LoVo (cell line): ENCODE data around the gene DFFB.
"Not testable (repeated sequence)": the region's sequence is repeated elsewhere in the genome, so short reads cannot be mapped to it uniquely, and the experiment has no call there.

Experiments used
- DNase-seq: peaks from one replicate; pipeline ENCODE4 v3.0.0-alpha.2; 2016; ENCODE audit warnings: low spot score

Gene DFFB, protein sequence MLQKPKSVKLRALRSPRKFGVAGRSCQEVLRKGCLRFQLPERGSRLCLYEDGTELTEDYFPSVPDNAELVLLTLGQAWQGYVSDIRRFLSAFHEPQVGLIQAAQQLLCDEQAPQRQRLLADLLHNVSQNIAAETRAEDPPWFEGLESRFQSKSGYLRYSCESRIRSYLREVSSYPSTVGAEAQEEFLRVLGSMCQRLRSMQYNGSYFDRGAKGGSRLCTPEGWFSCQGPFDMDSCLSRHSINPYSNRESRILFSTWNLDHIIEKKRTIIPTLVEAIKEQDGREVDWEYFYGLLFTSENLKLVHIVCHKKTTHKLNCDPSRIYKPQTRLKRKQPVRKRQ

GRCh38 chr1:3856923-3857790 lies at the start of gene DFFB, which contains the start of gene CEP104:
Gene DFFB (plus strand): TSS chr1:3857476. CDS start chr1:3857604, 128 bp downstream.
Gene CEP104 (minus strand): TSS chr1:3857211. CDS start chr1:3852407, 4,804 bp downstream.
- DNase-seq = peak; percentile 98

- no peak for DNase-seq
Observed at GRCh38 chr1:3807769-3808168, 49.5 kb upstream of the DFFB start.

DNA sequence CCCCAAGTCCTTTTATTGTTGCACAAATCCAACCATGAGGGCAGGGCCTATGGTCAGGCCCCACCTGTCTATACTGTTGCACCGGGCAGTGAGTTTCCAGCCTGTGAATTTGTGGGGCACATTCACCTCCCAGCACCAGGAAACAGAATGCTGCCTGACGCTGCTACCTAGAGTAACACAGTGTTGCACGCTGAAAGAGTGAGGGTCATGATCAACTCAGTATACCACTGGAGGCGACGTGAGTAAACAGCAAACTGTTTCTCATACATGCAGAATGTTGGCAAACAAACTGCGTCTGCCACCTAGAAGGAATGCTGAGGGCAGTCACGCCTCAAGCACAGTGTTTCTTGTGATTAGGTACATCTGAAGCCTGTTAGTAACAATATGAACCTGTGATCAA lies 47.6 kb upstream of the DFFB start:
- DNase-seq = no peak

DNA sequence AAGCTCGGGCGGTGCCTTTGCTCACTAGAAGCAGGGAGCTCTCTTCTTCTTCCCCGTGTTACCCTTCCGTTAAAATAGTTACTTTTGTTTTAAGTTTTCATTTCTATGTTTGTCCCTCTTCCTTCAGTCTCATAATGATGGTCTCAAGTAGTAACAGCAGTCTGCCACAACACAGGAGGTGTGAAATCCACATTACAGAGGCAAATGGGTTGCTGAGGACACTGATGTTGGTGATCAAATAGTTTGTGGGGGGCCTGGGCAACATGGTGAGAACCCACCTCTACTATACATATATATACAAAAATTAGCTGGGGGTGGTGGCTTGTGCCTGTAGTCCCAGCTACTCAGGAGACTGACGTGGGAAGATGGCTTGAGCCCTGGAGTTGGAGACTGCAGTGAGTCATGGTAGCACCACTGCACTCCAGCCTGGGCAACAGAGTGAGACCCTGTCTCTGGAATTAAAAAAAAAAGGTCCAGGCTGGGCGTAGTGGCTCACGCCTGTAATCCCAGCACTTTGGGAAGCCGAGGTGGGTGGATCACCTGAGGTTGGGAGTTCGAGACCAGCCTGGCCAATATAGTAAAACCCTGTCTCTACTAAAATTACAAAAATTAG lies 47.0 kb upstream of the DFFB start:
- not testable (repeated sequence) for DNase-seq

- DNase-seq = no peak
Observed at GRCh38 chr1:3811595-3811911, 45.7 kb upstream of the DFFB start.

DNA sequence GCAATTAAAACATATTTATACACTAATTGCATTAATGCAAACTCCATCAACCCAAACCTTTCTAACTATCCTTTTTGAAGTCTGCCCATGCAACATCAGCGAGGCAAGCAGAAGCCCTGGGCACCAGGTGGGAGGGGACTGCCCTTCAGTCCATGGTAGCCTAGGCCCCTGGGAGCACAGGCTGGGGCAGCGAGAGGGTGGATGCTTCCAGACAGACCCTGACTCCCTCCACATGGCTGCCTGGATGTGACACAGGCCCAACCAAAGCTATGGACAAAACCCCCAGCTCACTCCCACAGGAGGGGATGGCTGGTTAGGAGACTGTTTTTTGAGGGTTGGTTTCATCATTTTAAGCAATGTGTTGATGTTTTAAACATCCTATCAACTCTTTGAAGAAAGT lies 43.2 kb upstream of the DFFB start:
- no peak for DNase-seq

- no peak for DNase-seq
Observed at GRCh38 chr1:3814771-3815561, 42.3 kb upstream of the DFFB start.

- no peak for DNase-seq
Observed at GRCh38 chr1:3816331-3817137, 40.7 kb upstream of the DFFB start.

GRCh38 chr1:3817138-3817740 lies 40.0 kb upstream of the DFFB start:
- no peak for DNase-seq

DNA sequence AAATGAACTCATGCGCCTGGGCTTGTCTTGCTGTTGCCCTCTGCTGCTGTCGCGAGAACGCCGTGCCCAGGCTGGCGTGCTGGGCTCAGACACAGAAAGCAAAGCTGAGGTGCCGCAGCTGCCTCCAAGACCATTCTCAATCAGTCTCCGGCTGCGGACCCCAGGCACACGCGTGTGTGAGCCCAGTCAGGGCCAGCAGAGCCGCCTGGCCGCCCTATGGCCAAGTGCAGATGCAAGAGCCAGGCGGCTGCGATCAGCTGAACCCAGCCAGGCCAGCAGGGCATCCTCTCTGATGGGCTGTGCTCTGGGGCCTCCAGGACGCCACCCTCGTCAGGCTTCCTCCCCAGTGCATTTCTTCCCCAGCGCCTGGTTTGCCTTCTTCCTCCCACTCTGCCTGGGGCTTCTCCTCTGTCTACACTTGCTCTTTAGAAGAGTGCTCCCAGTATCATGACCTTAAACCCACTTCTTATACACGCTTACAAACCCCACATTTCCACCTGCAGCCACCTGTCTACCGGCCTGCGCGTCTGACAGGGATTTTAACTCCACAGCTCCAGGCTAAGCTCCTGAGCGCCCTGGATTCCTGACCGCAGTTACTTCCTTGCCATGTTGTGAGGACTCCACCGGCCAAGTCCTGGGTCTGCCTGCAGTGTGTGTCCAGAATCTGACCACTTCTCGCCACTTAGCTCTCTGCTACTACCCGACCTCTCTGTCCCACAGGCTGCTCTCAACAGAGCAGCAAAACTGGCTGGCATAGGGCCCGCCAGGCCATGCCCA lies 39.3 kb upstream of the DFFB start:
- DNase-seq = no peak

- no peak for DNase-seq
Observed at GRCh38 chr1:3819771-3820200, 37.5 kb upstream of the DFFB start.

DNA sequence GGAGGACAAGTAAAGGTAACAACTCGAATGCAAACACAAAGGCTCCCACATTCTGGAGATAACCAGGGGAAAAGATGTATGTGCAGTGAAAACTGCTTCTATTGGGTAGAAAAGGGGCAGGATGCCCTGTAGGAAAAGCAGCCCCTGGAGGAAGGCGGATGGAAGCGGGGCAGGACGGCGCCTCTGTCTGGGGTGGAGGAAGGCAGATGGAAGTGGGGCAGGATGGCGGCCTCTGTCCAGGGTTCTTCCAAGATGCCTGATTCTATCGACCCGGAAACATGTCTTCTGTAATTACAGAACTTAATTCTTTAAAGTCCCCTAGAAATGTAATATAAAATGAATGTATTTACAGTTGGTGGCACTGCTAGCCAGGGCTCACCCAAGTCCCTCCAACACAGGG lies 37.0 kb upstream of the DFFB start:
- DNase-seq = no peak

DNA sequence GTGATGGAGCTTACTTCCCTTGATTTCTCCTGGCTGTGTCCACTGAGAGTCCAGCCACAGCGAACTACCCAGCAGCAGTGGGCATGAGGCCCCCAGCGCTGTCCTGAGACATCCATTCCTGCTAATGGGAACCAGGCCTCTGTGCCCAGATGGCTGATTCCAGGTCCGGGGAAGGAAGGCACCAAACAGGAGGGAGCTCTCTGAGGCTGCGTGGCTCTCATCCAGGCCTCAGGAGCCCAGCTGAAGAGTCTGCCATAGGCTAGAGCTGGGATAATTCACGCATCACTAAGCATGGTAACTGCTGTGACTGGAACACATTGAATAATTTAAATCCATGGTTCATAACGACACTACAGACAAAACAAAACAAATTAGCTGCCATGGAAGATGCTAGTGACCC lies 36.3 kb upstream of the DFFB start:
- no peak for DNase-seq

- DNase-seq = no peak
Observed at GRCh38 chr1:3821447-3821846, 35.8 kb upstream of the DFFB start.

DNA sequence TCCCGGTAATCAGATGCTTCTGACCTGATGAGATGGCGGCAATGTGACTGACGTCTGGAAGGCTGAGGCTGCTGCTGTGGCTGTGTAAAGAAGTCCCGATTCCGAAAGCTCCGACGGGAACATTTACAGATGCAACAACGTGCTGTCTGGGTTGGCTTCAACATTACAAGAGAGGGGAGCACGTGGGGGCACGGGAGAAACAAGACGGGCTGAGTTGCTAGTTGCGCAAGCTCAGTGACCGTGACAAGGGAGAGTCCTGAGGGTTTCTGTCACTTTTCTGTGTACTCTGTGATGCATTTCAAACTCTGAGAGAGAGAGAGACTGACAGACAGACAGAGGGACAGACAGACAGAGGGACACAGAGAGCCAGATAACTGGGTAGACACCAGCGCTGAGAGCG lies 35.4 kb upstream of the DFFB start:
- DNase-seq = no peak

DNA sequence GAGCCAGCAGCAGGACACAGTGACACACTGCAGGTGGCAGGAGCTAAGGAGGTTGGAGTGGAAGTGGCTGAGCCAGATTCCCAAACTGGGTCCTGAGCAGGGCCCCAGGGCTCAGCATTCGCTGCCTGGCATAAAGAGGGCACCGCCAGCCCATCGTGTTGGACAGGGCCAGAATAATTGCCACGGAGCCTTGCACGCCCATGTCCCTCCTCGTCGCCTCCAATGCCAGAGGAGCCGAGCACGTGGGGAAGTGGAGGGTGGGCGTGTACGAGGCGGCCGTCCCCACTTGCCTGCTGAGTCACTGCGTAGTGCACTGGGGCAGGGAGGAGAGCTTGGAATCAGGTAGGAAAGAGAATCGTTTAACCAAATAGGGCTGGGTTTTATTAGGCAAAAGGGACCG lies 34.9 kb upstream of the DFFB start:
- DNase-seq = no peak

DNA sequence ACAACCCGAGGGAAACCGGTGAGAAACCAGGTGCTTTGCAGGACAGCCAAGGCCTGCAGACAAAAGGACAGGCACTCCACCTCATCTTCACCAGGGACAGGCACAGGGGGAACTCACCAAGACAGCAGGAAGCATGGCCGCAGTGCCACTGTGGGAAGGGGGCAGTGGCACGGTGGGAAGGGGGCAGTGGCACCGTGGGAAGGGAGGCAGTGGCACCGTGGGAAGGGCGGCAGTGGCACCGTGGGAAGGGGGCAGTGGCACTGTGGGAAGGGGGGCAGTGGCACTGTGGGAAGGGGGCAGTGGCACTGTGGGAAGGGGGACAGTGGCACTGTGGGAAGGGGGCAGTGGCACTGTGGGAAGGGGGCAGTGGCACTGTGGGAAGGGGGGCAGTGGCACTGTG lies 32.6 kb upstream of the DFFB start:
- no peak for DNase-seq

DNA sequence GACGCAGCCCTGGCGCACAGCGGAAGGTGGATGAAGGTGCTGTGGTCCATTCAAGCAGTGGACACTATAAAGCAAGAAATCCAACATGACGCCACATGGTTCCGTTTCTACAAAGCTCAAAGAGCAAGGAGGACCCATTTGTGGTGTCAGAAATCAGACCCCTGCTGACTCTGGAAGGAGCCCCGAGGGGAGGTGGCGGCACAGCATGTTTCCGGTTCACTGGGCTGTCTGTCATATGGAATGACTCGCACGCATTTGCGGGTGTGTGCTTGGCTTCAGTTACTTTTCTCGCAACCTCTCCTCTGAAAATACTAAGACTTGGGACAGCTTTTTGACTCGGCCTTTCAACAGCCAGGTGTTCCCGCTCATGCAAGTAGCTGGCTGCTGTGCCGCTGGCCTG lies 31.9 kb upstream of the DFFB start:
- DNase-seq = no peak

- DNase-seq = no peak
Observed at GRCh38 chr1:3827813-3828307, 29.4 kb upstream of the DFFB start.

DNA sequence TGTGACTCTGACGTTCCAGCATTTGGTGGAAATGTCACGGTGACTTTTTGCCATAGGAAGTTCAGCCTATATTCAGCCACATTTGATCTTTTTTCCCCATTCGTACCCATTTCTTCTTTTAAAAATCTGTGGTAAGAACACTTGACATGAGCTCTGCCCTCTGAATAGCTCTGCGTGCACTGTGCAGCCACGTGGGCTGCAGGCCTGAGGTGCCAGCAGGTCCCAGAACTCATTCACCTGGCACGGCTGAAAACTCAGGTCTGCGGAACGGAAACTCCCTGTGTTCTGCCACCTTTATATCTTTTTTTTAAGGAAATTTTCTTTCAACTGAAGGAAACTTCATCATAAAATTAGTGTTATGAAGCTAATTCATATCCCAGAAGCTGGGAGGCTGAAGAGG lies 28.9 kb upstream of the DFFB start:
- DNase-seq = no peak
